GM21526 (cell line): ENCODE measurements around the gene GRSF1.
"Not testable (repeated sequence)": the region's sequence is repeated elsewhere in the genome, so short reads cannot be mapped to it uniquely, and the experiment has no call there.

Experiments used
- ATAC-seq: cut with Tn5 transposase; IDR thresholded peaks from one replicate; pipeline ENCODE4 v1.9.1; 2021; ENCODE audit warnings: moderate library complexity; ENCODE audit not compliant: unreplicated experiment, low FRiP score

The GRSF1 gene

GRCh38 chr4:70838204-70838603 lies 1.5 kb downstream of the GRSF1 start:
- no peak for ATAC-seq

- ATAC-seq: no peak
Observed at GRCh38 chr4:70836081-70836480, 3.6 kb downstream of the GRSF1 start.

- no peak for ATAC-seq
Observed at GRCh38 chr4:70833675-70834074, 6.0 kb downstream of the GRSF1 start.

GRCh38 chr4:70831293-70831692 lies 8.4 kb downstream of the GRSF1 start:
- ATAC-seq: no peak

GRCh38 chr4:70830054-70830453 lies 9.6 kb downstream of the GRSF1 start:
- ATAC-seq: no peak

GRCh38 chr4:70829492-70829891 lies 10.2 kb downstream of the GRSF1 start:
- ATAC-seq: no peak

GRCh38 chr4:70829015-70829414 lies 10.7 kb downstream of the GRSF1 start:
- ATAC-seq: no peak

- no peak for ATAC-seq
Observed at GRCh38 chr4:70818921-70819320, 20.8 kb downstream of the GRSF1 start.

GRCh38 chr4:70818173-70818855 lies 21.4 kb downstream of the GRSF1 start:
- no peak for ATAC-seq

GRCh38 chr4:70816894-70817293 lies 22.8 kb downstream of the GRSF1 start:
- no peak for ATAC-seq

- no peak for ATAC-seq
Observed at GRCh38 chr4:70815370-70815769, 24.3 kb downstream of the GRSF1 start.

- no peak for ATAC-seq
Observed at GRCh38 chr4:70808151-70808550, 31.5 kb downstream of the GRSF1 start.

- no peak for ATAC-seq
Observed at GRCh38 chr4:70802928-70803580, 36.6 kb downstream of the GRSF1 start.

GRCh38 chr4:70801265-70801809 lies 38.4 kb downstream of the GRSF1 start:
- ATAC-seq: no peak

- ATAC-seq: no peak
Observed at GRCh38 chr4:70793626-70794025, 46.1 kb downstream of the GRSF1 start.

- no peak for ATAC-seq
Observed at GRCh38 chr4:70788733-70789132, 51.0 kb downstream of the GRSF1 start.

- no peak for ATAC-seq
Observed at GRCh38 chr4:70787496-70787895, 52.2 kb downstream of the GRSF1 start.

- no peak for ATAC-seq
Observed at GRCh38 chr4:70783096-70783495, 56.6 kb downstream of the GRSF1 start.

- ATAC-seq: no peak
Observed at GRCh38 chr4:70778888-70779422, 60.7 kb downstream of the GRSF1 start.

- ATAC-seq: no peak
Observed at GRCh38 chr4:70772929-70773555, 66.6 kb downstream of the GRSF1 start.

- not testable (repeated sequence) for ATAC-seq
Observed at GRCh38 chr4:70769396-70769795, 70.3 kb downstream of the GRSF1 start.
